PC-3 (cell line): ENCODE results near the gene RAB26. TPM values are rescaled to one million over a fixed set of nuclear protein-coding genes. Genes with fewer than 3 reads are reported as not detected.

Experiments used
- ATAC-seq: fragments of 200-7000 bp; cut with Tn5 transposase; 2 replicates; pipeline ENCODE4 v1.9.1; 2020; ENCODE audit warnings: mild to moderate bottlenecking, moderate library complexity
- BruUV-seq: library from RNA; stranded (reverse); fragments of 400-500 nt; replicated peaks from 2 replicates; lab custom pipeline; 2021; lab: Mats Ljungman, UMichigan
- CTCF ChIA-PET: fragments of 300-600 bp; sonication (Branson Sonifier 250); formaldehyde crosslinking; loops from one replicate; lab custom pipeline; 2022; ENCODE audit warnings: antibody characterized with exemption; lab: Charles Lee
- POLR2A ChIA-PET: fragments of 300-600 bp; sonication (Branson Sonifier 250); formaldehyde crosslinking; loops from one replicate; lab custom pipeline; 2022; ENCODE audit warnings: antibody characterized with exemption; ENCODE audit not compliant: unreplicated experiment; lab: Charles Lee
- DNase-seq: peaks from one replicate; pipeline ENCODE4 v3.0.0-alpha.2; 2015
- H2AFZ ChIP-seq: fragments of 300-600 bp; sonication (generic); 2 replicates; pipeline ENCODE4 v1.6.0; 2016; ENCODE audit warnings: antibody characterized with exemption, low read length
- H3F3A ChIP-seq: fragments of 300-600 bp; sonication (generic); one replicate; pipeline ENCODE4 v1.6.0; 2017; ENCODE audit warnings: antibody characterized with exemption, low read length, control low read depth, mild to moderate bottlenecking; ENCODE audit not compliant: unreplicated experiment
- H3K27ac ChIP-seq: fragments of 300-600 bp; sonication (generic); 2 replicates; pipeline ENCODE4 v1.5.1; 2016; ENCODE audit warnings: mild to moderate bottlenecking, low read length
- H3K27me3 ChIP-seq: fragments of 300-600 bp; sonication (generic); 2 replicates; pipeline ENCODE4 v1.6.1; 2016; ENCODE audit warnings: low read length, mixed read lengths
- H3K36me3 ChIP-seq: fragments of 300-600 bp; sonication (generic); 2 replicates; pipeline ENCODE4 v1.6.1; 2016; ENCODE audit warnings: low read depth, mixed run types, low read length, mixed read lengths
- H3K4me1 ChIP-seq: fragments of 300-600 bp; sonication (generic); 2 replicates; pipeline ENCODE4 v1.5.1; 2016; ENCODE audit warnings: low read length; ENCODE audit not compliant: insufficient read depth
- H3K4me2 ChIP-seq: fragments of 300-600 bp; sonication (generic); 2 replicates; pipeline ENCODE4 v1.6.0; 2016; ENCODE audit warnings: low read length
- H3K4me3 ChIP-seq: fragments of 300-600 bp; sonication (generic); 2 replicates; pipeline ENCODE4 v1.5.1; 2016; ENCODE audit warnings: mild to moderate bottlenecking, low read length, mixed read lengths
- H3K79me2 ChIP-seq: fragments of 300-600 bp; sonication (generic); 2 replicates; pipeline ENCODE4 v1.6.1; 2017; ENCODE audit warnings: low read length, mixed read lengths
- H3K9ac ChIP-seq: fragments of 300-600 bp; sonication (generic); 2 replicates; pipeline ENCODE4 v1.6.0; 2016; ENCODE audit warnings: mild to moderate bottlenecking, low read length
- H3K9me2 ChIP-seq: fragments of 300-600 bp; sonication (generic); replicated peaks from 2 replicates; pipeline ENCODE4 v1.6.1; 2016; ENCODE audit warnings: mixed run types, low read length, mixed read lengths
- H3K9me3 ChIP-seq: fragments of 300-600 bp; sonication (generic); 2 replicates; pipeline ENCODE4 v1.6.1; 2016; ENCODE audit warnings: low read length, mixed read lengths
- H4K20me1 ChIP-seq: fragments of 300-600 bp; sonication (generic); 2 replicates; pipeline ENCODE4 v1.6.1; 2016; ENCODE audit warnings: low read length, mixed read lengths
- CTCF ChIP-seq: fragments of 300-600 bp; sonication (generic); conservative IDR thresholded peaks from 2 replicates; pipeline ENCODE4 v1.5.1; 2017; ENCODE audit warnings: antibody characterized with exemption, low read depth, mild to moderate bottlenecking, low read length
- EZH2 ChIP-seq: fragments of 300-600 bp; sonication (generic); IDR thresholded peaks from one replicate; pipeline ENCODE4 v1.6.1; 2017; ENCODE audit warnings: antibody characterized with exemption, mild to moderate bottlenecking, low read length; ENCODE audit not compliant: unreplicated experiment
- EZH2phosphoT487 ChIP-seq: fragments of 300-600 bp; sonication (generic); IDR thresholded peaks from 2 replicates; pipeline ENCODE4 v1.6.1; 2018; ENCODE audit warnings: mild to moderate bottlenecking, antibody characterized with exemption, low read length, borderline replicate concordance
- intact Hi-C: fragments of 100-400 bp; cut with micrococcal nuclease; formaldehyde crosslinking; loops from 2 replicates; pipeline ENCODE4 v1.9.0; 2023
- total RNA-seq: library from RNA; depleted of rRNA; stranded (reverse); fragments of >200 nt; gene quantifications from 2 replicates; pipeline ENCODE4 v1.2.3, GENCODE V29; 2014

The RAB26 gene
- total RNA-seq, 1 experiment from 2014 or later = 5.6 TPM

GRCh38 chr16:2189252-2189893 lies 40.9 kb downstream of the RAB26 start:
- H3K9me2 ChIP-seq = no peaks in the 10 kb centered on the region
- no peaks in the 10 kb centered on the region for H3K79me2 ChIP-seq
- TF ChIP-seq CTCF (no peak), EZH2phosphoT487 (no peak), EZH2 (no peak)
- no peak overlapping the region for H2AFZ ChIP-seq
- POLR2A ChIA-PET = no interaction called here
- no peaks in the 10 kb centered on the region for H3K9me3 ChIP-seq
- no peaks in the 10 kb centered on the region for H3K27me3 ChIP-seq
- CTCF ChIA-PET = no interaction called here
- DNase-seq (no peak), ATAC-seq (no peak)
- H3K4me2 ChIP-seq = no peak overlapping the region
- BruUV-seq = no TSS peak
- no peak overlapping the region for H3K27ac ChIP-seq
- no peaks in the 10 kb centered on the region for H3K36me3 ChIP-seq
- no peaks in the 10 kb centered on the region for H3K4me1 ChIP-seq
- H3K4me3 ChIP-seq = no peak overlapping the region
- no peaks in the 10 kb centered on the region for H3F3A ChIP-seq
- H4K20me1 ChIP-seq = no peaks in the 10 kb centered on the region
- H3K9ac ChIP-seq = no peak overlapping the region
- intact Hi-C loops = no loop called here

GRCh38 chr16:2190002-2190658 lies 41.7 kb downstream of the RAB26 start:
- no peaks in the 10 kb centered on the region for H3K36me3 ChIP-seq
- H3K4me1 ChIP-seq = peaks cover 5% of the 10 kb centered on the region; the same call in 1 of the 2 replicates
- H3K27ac ChIP-seq = no peak overlapping the region
- BruUV-seq = no TSS peak
- intact Hi-C loops = no loop called here
- no peak for DNase-seq
- no peaks in the 10 kb centered on the region for H3F3A ChIP-seq
- H3K4me2 ChIP-seq = no peak overlapping the region
- no peak overlapping the region for H3K9ac ChIP-seq
- H4K20me1 ChIP-seq = no peaks in the 10 kb centered on the region
- no peak for TF ChIP-seq EZH2
- no peak for TF ChIP-seq CTCF
- no peak for TF ChIP-seq EZH2phosphoT487
- ChIA-PET POLR2A (no interaction called here), CTCF (no interaction called here)
- H3K27me3 ChIP-seq = no peaks in the 10 kb centered on the region
- H3K9me2 ChIP-seq = no peaks in the 10 kb centered on the region
- no peak overlapping the region for H3K4me3 ChIP-seq
- no peaks in the 10 kb centered on the region for H3K79me2 ChIP-seq
- no peaks in the 10 kb centered on the region for H3K9me3 ChIP-seq
- no peak for ATAC-seq
- H2AFZ ChIP-seq = no peak overlapping the region
